Activated CD8-positive, alpha-beta T cell treated with anti-CD3 and anti-CD28 coated beads for 36 hours (primary cell): ENCODE results near the gene ZSCAN12. TPM values are rescaled to one million over a fixed set of nuclear protein-coding genes. Genes with fewer than 3 reads are reported as not detected.

ENCODE experiments used
- ATAC-seq: fragments of 200-7000 bp; cut with Tn5 transposase; one replicate; pipeline ENCODE4 v1.10.0; 2021; ENCODE audit warnings: mild to moderate bottlenecking, moderate library complexity
- CTCF ChIA-PET: fragments of 350-600 bp; sonication (Branson Sonifier 250); formaldehyde crosslinking; loops from one replicate; lab custom pipeline; 2021; ENCODE audit warnings: antibody characterized with exemption; lab: Charles Lee
- POLR2A ChIA-PET: fragments of 350-600 bp; sonication (Branson Sonifier 250); formaldehyde crosslinking; loops from one replicate; lab custom pipeline; 2021; ENCODE audit warnings: antibody characterized with exemption; lab: Charles Lee
- DNase-seq: peaks from one replicate; pipeline ENCODE4 v3.0.0-alpha.2; 2020
- H3K27ac Mint-ChIP-seq: one replicate; pipeline ENCODE4 v1.8.0; 2021; ENCODE audit warnings: mild to moderate bottlenecking, mixed read lengths
- H3K27me3 Mint-ChIP-seq: one replicate; pipeline ENCODE4 v1.8.0; 2021; ENCODE audit warnings: mixed read lengths
- H3K36me3 Mint-ChIP-seq: one replicate; pipeline ENCODE4 v1.8.0; 2021; ENCODE audit warnings: low read depth, mixed read lengths
- H3K4me1 Mint-ChIP-seq: one replicate; pipeline ENCODE4 v1.8.0; 2021; ENCODE audit warnings: low read depth, mixed read lengths
- H3K4me3 Mint-ChIP-seq: one replicate; pipeline ENCODE4 v1.8.0; 2021; ENCODE audit warnings: mild to moderate bottlenecking, moderate library complexity, mixed read lengths
- H3K9me3 Mint-ChIP-seq: one replicate; pipeline ENCODE4 v1.8.0; 2021; ENCODE audit warnings: mixed read lengths
- intact Hi-C: fragments of 100-400 bp; cut with micrococcal nuclease; formaldehyde crosslinking; loops from one replicate; pipeline ENCODE4 v1.10.0; 2022
- total RNA-seq, 2 experiments: library from RNA; stranded (reverse); gene quantifications; one replicate each; pipeline ENCODE4 v1.2.3, GENCODE V29; 2021
- TF ChIP-seq, protein P1 (sequence below): fragments of 200-600 bp; IDR thresholded peaks from one replicate; pipeline ENCODE4 v1.8.0; 2022; ENCODE audit warnings: antibody characterized with exemption, mild to moderate bottlenecking

ZSCAN12 gene
- total RNA-seq, 2 experiments from 2014 or later, result 7.1 to 7.4 TPM

DNA sequence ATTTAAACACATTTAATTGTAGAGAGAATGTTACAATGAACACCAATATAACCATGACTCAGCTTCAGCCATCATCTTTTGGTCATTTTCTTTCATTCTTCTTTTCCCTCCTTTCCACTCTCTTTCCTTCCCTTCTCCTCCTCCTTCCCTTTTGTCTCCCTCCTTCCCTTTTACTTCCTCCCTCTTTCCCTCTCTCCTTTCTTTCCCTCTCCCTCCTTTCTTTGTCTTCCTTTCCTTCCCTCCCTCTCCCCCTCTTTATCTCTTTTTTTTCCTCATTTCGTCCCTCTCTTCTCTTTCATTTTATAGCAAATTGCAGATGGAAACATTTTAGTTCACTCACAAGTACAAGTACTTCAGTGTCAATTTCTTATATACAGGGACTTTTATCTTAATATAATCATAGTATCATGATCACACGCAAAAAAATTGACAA lies 48.0 kb downstream of the ZSCAN12 start:
- intact Hi-C loops, result loop anchor here (10.0 kb wide), 2 partner anchors 87 to 447 kb away; partner anchors contain the start of gene ZSCAN26
- Mint-ChIP-seq H3K4me3 (peak overlapping the region; percentile 98), H3K27me3 (peaks cover 5% of the 10 kb centered on the region), H3K4me1 (peaks cover 31% of the 10 kb centered on the region), H3K27ac (no peak overlapping the region), H3K36me3 (no peaks in the 10 kb centered on the region), H3K9me3 (no peaks in the 10 kb centered on the region)
- ChIA-PET POLR2A (interaction anchor here (1.2 to 1.5 kb wide), 2 partner anchors 16 to 84 kb away, joined by 4 to 5 read pairs; partner anchors contain the start of genes ZSCAN26 and ZSCAN31), CTCF (no interaction called here)
- TF ChIP-seq, protein P1, sequence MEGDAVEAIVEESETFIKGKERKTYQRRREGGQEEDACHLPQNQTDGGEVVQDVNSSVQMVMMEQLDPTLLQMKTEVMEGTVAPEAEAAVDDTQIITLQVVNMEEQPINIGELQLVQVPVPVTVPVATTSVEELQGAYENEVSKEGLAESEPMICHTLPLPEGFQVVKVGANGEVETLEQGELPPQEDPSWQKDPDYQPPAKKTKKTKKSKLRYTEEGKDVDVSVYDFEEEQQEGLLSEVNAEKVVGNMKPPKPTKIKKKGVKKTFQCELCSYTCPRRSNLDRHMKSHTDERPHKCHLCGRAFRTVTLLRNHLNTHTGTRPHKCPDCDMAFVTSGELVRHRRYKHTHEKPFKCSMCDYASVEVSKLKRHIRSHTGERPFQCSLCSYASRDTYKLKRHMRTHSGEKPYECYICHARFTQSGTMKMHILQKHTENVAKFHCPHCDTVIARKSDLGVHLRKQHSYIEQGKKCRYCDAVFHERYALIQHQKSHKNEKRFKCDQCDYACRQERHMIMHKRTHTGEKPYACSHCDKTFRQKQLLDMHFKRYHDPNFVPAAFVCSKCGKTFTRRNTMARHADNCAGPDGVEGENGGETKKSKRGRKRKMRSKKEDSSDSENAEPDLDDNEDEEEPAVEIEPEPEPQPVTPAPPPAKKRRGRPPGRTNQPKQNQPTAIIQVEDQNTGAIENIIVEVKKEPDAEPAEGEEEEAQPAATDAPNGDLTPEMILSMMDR, result no peak
- ATAC-seq (no peak), DNase-seq (no peak)

DNA sequence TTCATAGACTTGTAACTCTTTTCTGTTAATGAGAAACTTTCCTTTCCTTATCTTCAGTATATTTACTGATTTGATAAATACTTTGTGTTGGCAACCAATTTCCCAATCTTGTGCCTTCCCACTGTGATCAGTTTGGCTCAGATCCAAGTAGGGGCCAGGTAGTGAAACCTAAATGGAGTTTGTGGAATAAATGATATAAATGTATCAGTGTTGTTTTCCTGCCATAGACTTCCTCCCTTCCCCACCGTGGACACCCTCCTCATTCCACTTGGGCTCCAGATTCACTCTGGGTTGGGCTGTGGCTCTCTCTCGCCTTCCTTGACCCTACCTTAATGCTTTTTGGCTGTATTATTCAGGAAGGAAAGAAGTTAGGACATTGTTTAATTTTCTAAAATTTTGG lies 48.5 kb downstream of the ZSCAN12 start:
- DNase-seq (no peak), ATAC-seq (no peak)
- TF ChIP-seq, protein P1, result no peak
- Mint-ChIP-seq H3K9me3 (no peaks in the 10 kb centered on the region), H3K36me3 (no peaks in the 10 kb centered on the region), H3K4me3 (peak overlapping the region; percentile 98), H3K4me1 (peaks cover 29% of the 10 kb centered on the region), H3K27ac (no peak overlapping the region), H3K27me3 (peaks cover 5% of the 10 kb centered on the region)
- ChIA-PET CTCF (no interaction called here), POLR2A (interaction anchor here (1.5 kb wide), 1 partner anchor 16 kb away, joined by 5 read pairs; the partner anchor contains the start of gene ZSCAN31)
- intact Hi-C loops, result loop anchor here (10.0 kb wide), 2 partner anchors 86 to 446 kb away; partner anchors contain the start of gene ZSCAN26

DNA sequence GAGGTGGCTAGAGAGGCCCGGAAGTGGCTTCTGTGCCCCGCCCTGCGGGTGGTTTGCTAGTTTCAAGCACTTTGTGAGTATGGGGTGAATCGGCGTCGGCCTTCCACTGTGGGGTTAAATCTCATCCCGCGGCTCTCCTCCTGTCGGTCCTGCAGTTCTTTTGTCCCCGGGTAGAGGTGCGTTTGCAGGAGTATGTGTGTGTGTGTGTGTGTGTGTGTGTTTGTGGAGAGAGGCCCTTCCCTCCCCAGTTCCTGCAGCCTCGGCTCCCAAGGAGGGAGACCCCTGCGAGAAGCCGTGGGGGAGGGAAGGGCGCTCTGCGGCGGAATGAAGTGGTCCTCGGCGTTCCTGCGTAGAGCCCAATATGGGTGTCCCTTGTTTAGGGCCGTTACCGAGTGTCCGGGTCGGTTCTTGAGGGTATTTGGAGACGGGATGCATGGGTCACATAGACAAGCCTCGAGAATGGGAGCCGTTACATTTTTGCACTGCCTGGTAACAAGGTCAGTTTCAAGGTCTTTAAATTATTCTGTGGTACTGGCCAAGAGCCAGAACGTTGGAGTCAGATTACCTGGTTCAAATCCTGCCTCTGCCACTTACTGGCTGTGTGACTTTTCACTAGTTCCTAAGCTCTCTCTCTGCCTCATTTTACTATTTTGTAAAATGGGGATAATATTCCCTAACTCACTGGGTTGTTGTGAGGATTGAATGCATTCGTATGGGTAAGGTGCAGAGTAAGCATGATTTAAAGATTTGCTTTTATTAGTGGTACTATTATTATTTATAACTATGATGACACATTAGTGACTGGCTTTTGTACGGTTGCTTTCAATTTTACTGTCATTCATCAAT lies 49.4 kb downstream of the ZSCAN12 start, which contains the start of gene ZKSCAN3:
TSS of gene ZKSCAN3 (plus strand) at position 56 of the 846 bp plus-strand sequence. CDS start 9,640 bp downstream, outside the sequence.
- intact Hi-C loops, result loop anchor here (10.0 kb wide), 2 partner anchors 85 to 445 kb away; partner anchors contain the start of gene ZSCAN26
- Mint-ChIP-seq H3K9me3 (no peaks in the 10 kb centered on the region), H3K27me3 (peaks cover 7% of the 10 kb centered on the region), H3K4me3 (peak within 1 kb of the TSS; percentile 98), H3K4me1 (peaks cover 21% of the 10 kb centered on the region), H3K27ac (peak within 1 kb of the TSS; percentile 95), H3K36me3 (no peaks in the 10 kb centered on the region)
- TF ChIP-seq, protein P1, result no peak
- ATAC-seq (peak; percentile 100), DNase-seq (peak; percentile 96)
- ChIA-PET POLR2A (interaction anchor here (1.2 to 1.5 kb wide), 2 partner anchors 15 to 209 kb away, joined by 5 read pairs; partner anchors contain the start of genes ZKSCAN8 and ZSCAN31), CTCF (no interaction called here)

- Mint-ChIP-seq H3K4me1 (peaks cover 21% of the 10 kb centered on the region), H3K27me3 (peaks cover 7% of the 10 kb centered on the region), H3K27ac (peak overlapping the region; percentile 95), H3K36me3 (no peaks in the 10 kb centered on the region), H3K4me3 (peak overlapping the region; percentile 98), H3K9me3 (no peaks in the 10 kb centered on the region)
- CTCF ChIA-PET, result no interaction called here
- ATAC-seq (no peak), DNase-seq (no peak)
- TF ChIP-seq, protein P1, result no peak
- intact Hi-C loops, result no loop called here
- POLR2A ChIA-PET, result interaction anchor here (1.2 kb wide), 1 partner anchor 208 kb away, joined by 5 read pairs; the partner anchor contains the start of gene ZKSCAN8
Observed at GRCh38 chr6:28349344-28349891, 50.1 kb downstream of the ZSCAN12 start.
